Activated CD4-positive, alpha-beta T cell treated with anti-CD3 and anti-CD28 coated beads, Interleukin-2, amount 10 ng/mL, durations not matched to agents 24 days and 14 days (primary cell): ENCODE data around the gene SLC7A14. TPM values are rescaled to one million over a fixed set of nuclear protein-coding genes. Genes with fewer than 3 reads are reported as not detected.

Source experiments
- DNase-seq: peaks from one replicate; pipeline ENCODE4 v3.0.0; 2022
- H3K27ac Mint-ChIP-seq: one replicate; pipeline ENCODE4 v1.8.0; 2022; ENCODE audit warnings: mild to moderate bottlenecking, mixed read lengths
- H3K27me3 Mint-ChIP-seq: one replicate; pipeline ENCODE4 v1.8.0; 2022; ENCODE audit warnings: mixed read lengths
- H3K36me3 Mint-ChIP-seq: one replicate; pipeline ENCODE4 v1.8.0; 2022; ENCODE audit warnings: low read depth, mild to moderate bottlenecking, mixed read lengths
- H3K4me1 Mint-ChIP-seq: one replicate; pipeline ENCODE4 v1.8.0; 2021; ENCODE audit warnings: mixed read lengths
- H3K4me3 Mint-ChIP-seq: one replicate; pipeline ENCODE4 v1.8.0; 2022; ENCODE audit warnings: mild to moderate bottlenecking, moderate library complexity, mixed read lengths
- H3K9me3 Mint-ChIP-seq: one replicate; pipeline ENCODE4 v1.8.0; 2021; ENCODE audit warnings: mixed read lengths
- intact Hi-C: fragments of 100-400 bp; cut with micrococcal nuclease; formaldehyde crosslinking; loops from one replicate; pipeline ENCODE4 v1.15.1; 2023
- total RNA-seq: library from RNA; stranded (reverse); gene quantifications from 2 replicates; pipeline ENCODE4 v1.2.3, GENCODE V29; 2022

The SLC7A14 gene
- total RNA-seq, 1 donor from 2014 or later = not detected

DNA sequence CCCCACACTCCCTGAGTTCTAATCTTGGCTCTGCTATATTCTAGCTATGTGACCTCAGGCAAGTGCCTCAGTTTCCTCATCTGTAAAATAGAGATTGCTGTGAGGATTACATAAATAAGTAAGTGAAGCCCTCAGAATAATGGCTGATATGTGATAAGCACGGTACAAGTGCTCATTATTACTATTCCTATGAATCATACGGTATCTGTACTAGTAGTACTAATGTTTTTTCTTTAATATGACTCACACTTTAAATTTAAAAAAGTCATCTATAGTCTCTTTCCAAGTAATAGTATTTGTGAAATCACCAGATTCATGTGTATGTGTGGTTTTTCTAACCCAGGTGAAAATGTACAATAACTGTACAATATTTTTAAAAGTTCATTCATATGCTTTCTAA is 108.5 kb downstream of the SLC7A14 start:
- Mint-ChIP-seq H3K27me3 (peaks cover 11% of the 10 kb centered on the region), H3K4me1 (no peaks in the 10 kb centered on the region), H3K4me3 (no peak overlapping the region), H3K27ac (no peak overlapping the region), H3K9me3 (no peaks in the 10 kb centered on the region), H3K36me3 (no peaks in the 10 kb centered on the region)
- DNase-seq = no peak
- intact Hi-C loops = no loop called here

DNA sequence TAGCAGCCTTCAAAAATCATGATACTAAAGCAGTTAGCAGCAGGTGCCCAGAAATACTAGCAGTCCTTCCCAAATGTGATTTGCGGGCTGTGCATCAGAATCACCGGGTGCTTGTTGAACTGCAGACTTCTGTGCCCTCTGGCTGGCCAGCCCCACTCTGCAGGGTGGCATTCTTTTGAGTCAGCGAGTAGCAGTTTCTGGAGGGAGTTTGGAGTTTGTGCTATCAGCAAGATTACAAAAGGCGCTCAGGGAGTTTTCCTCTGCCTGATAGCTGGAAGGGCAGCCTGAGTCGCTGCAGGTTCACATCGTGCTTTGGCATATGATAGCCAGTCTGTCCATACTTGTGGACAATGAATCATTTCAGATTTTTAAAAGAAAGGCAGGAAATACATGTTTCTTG is 109.6 kb downstream of the SLC7A14 start:
- Mint-ChIP-seq H3K4me1 (no peaks in the 10 kb centered on the region), H3K4me3 (no peak overlapping the region), H3K27me3 (peaks cover 14% of the 10 kb centered on the region), H3K9me3 (no peaks in the 10 kb centered on the region), H3K36me3 (no peaks in the 10 kb centered on the region), H3K27ac (no peak overlapping the region)
- DNase-seq = no peak
- intact Hi-C loops = no loop called here

- H3K27me3 Mint-ChIP-seq = peaks cover 21% of the 10 kb centered on the region
- H3K4me3 Mint-ChIP-seq = no peak overlapping the region
- H3K36me3 Mint-ChIP-seq = no peaks in the 10 kb centered on the region
- peaks cover 3% of the 10 kb centered on the region for H3K4me1 Mint-ChIP-seq
- H3K27ac Mint-ChIP-seq = no peak overlapping the region
- DNase-seq = no peak
- H3K9me3 Mint-ChIP-seq = no peaks in the 10 kb centered on the region
- intact Hi-C loops = no loop called here
Observed at GRCh38 chr3:170475092-170475685, 110.7 kb downstream of the SLC7A14 start.

GRCh38 chr3:170473358-170473757 is 112.5 kb downstream of the SLC7A14 start:
- H3K27me3 Mint-ChIP-seq = peaks cover 21% of the 10 kb centered on the region
- no peak overlapping the region for H3K4me3 Mint-ChIP-seq
- no peak for DNase-seq
- no peaks in the 10 kb centered on the region for H3K9me3 Mint-ChIP-seq
- no peak overlapping the region for H3K27ac Mint-ChIP-seq
- peaks cover 3% of the 10 kb centered on the region for H3K4me1 Mint-ChIP-seq
- intact Hi-C loops = no loop called here
- H3K36me3 Mint-ChIP-seq = no peaks in the 10 kb centered on the region

- Mint-ChIP-seq H3K27me3 (peaks cover 24% of the 10 kb centered on the region), H3K4me1 (peaks cover 3% of the 10 kb centered on the region), H3K4me3 (no peak overlapping the region), H3K27ac (no peak overlapping the region), H3K36me3 (no peaks in the 10 kb centered on the region), H3K9me3 (no peaks in the 10 kb centered on the region)
- intact Hi-C loops = no loop called here
- DNase-seq = no peak
Observed at GRCh38 chr3:170471149-170471548, 114.7 kb downstream of the SLC7A14 start.

DNA sequence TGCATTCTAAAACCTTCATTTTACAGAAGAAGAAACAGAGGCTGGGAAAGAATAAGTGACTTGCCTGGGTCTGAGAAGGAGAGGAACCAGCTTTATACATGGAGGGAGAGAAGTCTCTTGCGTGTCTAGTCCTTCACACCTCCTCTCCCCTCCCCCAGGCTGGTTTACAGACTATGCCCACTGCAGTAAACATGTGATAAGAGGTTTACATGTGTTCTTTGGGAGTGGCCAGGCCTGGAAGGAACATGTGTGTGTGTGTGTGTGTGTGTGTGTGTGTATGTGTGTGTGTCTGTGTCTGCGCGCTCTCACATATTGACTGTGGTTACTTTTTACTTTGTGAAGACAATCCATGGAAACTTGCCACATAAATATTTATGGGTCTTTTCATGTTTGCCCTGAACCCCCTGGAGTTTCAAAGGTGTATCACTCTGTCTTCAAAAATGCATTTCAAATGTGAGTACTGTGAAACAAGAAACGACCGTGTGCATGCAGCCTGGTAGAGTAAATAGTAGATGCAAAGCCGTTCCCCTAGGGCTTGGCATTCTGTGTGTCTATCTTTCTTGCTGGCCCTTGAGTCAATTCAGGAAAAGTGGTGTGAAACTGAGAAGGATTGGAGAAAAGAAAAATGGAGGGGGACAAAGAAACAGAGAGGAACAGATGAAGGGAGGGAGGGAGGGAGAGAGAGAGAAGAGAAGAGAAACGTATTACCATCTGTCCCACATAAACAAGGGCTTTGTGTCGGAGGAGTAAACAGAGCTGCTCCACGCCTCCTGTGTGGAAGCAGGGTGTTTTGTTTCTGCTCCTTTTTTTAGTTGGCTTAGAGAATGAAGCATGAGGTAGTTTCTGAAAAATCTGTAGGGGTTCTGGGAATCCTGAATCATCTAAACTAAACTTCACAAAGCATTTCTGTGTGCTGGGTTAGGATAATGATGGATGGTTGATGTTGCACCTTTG is 115.5 kb downstream of the SLC7A14 start:
- Mint-ChIP-seq H3K9me3 (no peaks in the 10 kb centered on the region), H3K27me3 (peaks cover 24% of the 10 kb centered on the region), H3K36me3 (no peaks in the 10 kb centered on the region), H3K27ac (no peak overlapping the region), H3K4me3 (no peak overlapping the region), H3K4me1 (peaks cover 3% of the 10 kb centered on the region)
- no peak for DNase-seq
- intact Hi-C loops = no loop called here

DNA sequence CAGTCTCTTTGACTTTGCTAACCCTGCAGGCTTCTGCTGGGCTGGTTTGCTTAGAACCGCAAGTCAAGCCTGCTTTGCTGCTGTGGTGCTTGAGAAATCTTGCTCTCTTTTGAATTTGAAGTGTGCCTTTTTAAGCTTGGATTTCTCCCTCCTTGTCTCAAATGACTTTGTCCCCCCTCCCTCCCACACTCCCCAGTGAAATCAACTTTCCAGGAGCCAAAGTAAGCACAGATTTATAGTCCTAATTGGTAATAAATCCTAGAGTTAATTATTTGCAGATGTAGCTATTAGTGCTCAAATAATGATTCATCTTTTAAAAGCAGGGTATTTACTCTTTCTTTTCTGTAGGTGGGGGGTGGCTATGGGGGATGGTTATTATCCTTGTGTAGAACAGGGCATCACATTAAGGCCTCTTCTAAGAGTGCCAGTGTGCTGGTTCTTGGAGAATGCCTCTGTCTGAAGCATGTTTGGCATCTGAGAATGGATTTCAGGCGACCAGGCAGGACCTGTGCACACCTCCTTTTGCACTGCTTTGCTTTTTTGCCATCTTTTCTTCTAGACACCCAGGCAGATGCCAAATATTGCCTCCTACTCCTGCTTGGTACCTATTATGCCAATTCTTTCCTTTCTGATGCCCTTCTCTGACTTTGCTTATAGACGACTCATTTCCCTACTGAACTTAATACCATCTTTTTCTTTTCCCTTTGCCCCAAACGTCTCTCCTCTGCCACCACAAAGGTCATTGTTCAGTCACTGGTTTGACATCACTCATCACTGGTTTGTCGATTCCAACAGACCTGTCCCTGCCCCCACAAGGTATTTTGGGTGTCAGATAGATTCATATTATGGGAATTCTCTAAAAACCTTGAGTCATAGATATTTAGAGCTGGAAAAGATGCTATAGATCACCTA is 116.5 kb downstream of the SLC7A14 start:
- Mint-ChIP-seq H3K4me1 (peaks cover 3% of the 10 kb centered on the region), H3K9me3 (no peaks in the 10 kb centered on the region), H3K4me3 (no peak overlapping the region), H3K27ac (no peak overlapping the region), H3K27me3 (peaks cover 25% of the 10 kb centered on the region), H3K36me3 (no peaks in the 10 kb centered on the region)
- no peak for DNase-seq
- intact Hi-C loops = no loop called here

DNA sequence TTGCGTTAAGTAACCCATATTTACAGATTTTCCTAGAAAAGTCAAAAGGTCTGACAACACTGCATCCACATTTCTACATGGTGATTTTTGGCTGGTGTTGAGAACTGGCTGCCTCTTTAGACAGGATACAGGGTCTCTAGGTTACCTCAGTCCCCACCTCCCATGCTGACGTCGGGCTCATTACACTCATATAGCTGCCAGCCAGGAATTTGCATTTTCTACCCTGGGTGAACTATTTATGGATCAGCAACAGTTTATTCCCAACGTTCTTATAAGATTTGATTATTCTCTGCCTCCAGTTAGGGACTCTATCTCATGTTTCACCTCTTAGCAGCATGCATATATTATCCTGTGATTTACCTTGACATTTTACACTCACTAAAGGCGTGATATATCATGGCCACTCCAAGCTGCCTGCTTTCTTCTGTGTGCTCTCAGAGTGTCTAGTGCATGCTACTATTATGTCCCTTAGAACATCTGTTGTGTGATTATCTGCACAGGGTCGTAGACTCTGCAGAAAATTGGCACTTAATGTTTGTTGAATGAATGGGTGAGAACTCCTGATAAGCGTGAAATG is 118.2 kb downstream of the SLC7A14 start:
- intact Hi-C loops = no loop called here
- peaks cover 32% of the 10 kb centered on the region for H3K27me3 Mint-ChIP-seq
- DNase-seq = no peak
- H3K4me1 Mint-ChIP-seq = peaks cover 3% of the 10 kb centered on the region
- H3K36me3 Mint-ChIP-seq = no peaks in the 10 kb centered on the region
- no peaks in the 10 kb centered on the region for H3K9me3 Mint-ChIP-seq
- H3K4me3 Mint-ChIP-seq = no peak overlapping the region
- H3K27ac Mint-ChIP-seq = no peak overlapping the region

DNA sequence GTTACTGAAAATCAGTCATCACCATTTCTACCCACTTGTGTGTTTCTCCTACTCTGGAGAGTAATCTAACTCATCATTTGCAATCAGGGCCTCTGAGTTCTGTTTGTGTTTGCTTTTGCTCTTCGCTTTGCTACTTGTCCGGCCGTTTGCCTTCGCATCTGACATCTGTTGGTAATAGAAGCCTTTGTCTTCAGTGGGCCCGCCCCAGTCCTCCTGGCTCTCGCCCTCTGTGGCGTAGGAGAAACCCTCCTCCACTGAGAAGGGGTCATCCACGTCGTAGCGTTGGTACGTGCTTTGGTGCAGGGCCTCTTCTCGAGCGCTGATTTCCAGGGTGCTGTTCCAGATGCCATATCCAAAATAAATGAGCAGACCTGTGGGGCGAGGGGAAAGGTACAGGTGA is 118.9 kb downstream of the SLC7A14 start:
- Mint-ChIP-seq H3K36me3 (no peaks in the 10 kb centered on the region), H3K9me3 (no peaks in the 10 kb centered on the region), H3K4me1 (peaks cover 3% of the 10 kb centered on the region), H3K27me3 (peaks cover 34% of the 10 kb centered on the region), H3K27ac (no peak overlapping the region), H3K4me3 (no peak overlapping the region)
- DNase-seq = no peak
- intact Hi-C loops = no loop called here

DNA sequence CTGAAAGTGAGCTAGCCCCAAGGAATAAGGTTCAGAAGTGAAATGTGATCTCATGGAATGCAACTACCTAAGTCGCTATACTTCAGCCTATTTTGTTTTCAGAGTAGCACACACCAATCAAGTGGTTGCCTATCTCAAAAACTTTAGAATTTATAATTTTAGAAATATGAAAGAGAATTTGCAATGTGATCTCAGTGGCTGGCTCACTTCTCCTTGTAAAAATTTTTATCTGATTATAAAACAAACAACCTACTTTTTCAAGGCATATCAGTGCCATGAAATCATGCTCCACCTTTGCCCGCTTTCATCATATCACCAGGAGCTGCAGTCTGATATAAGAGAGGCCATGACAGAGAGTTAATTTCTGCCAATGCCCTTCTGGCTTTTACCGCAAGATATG is 119.9 kb downstream of the SLC7A14 start:
- Mint-ChIP-seq H3K4me1 (peaks cover 3% of the 10 kb centered on the region), H3K27me3 (peaks cover 30% of the 10 kb centered on the region), H3K36me3 (no peaks in the 10 kb centered on the region), H3K27ac (no peak overlapping the region), H3K4me3 (no peak overlapping the region), H3K9me3 (no peaks in the 10 kb centered on the region)
- DNase-seq = no peak
- intact Hi-C loops = no loop called here

DNA sequence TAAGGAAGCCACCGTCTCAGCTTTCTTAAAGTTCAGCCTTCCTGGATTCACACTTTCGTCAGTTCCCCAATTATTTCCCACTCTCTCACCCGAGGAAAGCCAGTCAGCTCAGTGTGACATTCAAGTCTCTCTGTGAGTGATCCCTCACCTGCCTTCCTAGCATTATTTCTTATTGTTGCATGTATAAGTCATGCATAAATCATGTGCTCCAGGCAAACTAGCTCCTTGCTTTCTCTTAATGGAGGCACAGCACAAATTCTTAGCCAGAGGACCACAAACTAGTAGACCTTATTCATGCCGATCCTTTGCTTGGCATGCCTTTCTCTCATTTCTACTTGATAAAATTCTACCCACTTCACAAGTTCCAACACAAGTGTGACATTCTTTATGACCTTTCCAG is 122.9 kb downstream of the SLC7A14 start:
- peaks cover 29% of the 10 kb centered on the region for H3K27me3 Mint-ChIP-seq
- no peak overlapping the region for H3K4me3 Mint-ChIP-seq
- no peaks in the 10 kb centered on the region for H3K9me3 Mint-ChIP-seq
- no peak overlapping the region for H3K27ac Mint-ChIP-seq
- no peaks in the 10 kb centered on the region for H3K36me3 Mint-ChIP-seq
- DNase-seq = no peak
- H3K4me1 Mint-ChIP-seq = no peaks in the 10 kb centered on the region
- intact Hi-C loops = no loop called here

GRCh38 chr3:170458285-170458684 is 127.6 kb downstream of the SLC7A14 start:
- intact Hi-C loops = no loop called here
- H3K4me1 Mint-ChIP-seq = no peaks in the 10 kb centered on the region
- no peak overlapping the region for H3K27ac Mint-ChIP-seq
- no peaks in the 10 kb centered on the region for H3K9me3 Mint-ChIP-seq
- H3K27me3 Mint-ChIP-seq = peaks cover 22% of the 10 kb centered on the region
- H3K36me3 Mint-ChIP-seq = no peaks in the 10 kb centered on the region
- no peak overlapping the region for H3K4me3 Mint-ChIP-seq
- no peak for DNase-seq

DNA sequence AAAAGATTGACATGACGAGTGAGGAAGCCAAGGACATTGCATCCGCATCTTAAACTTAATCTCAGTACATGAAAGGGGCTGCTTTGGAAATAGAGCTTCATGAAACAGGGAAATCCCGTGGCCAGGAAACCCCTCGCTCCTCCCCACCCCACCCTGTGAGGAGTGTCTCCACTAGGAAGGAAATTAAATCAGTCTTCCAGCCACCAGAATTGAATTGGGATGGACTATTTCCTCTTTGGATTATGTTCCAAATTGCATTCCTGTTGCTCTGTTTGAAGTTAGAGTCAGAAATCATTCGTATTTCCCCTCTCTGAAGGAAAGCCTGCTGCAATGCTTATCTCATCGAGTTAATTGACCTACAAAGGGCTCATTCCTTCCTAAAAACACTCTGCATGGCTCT is 131.4 kb downstream of the SLC7A14 start:
- H3K4me1 Mint-ChIP-seq = no peaks in the 10 kb centered on the region
- intact Hi-C loops = no loop called here
- DNase-seq = no peak
- H3K27me3 Mint-ChIP-seq = peaks cover 11% of the 10 kb centered on the region
- no peak overlapping the region for H3K27ac Mint-ChIP-seq
- H3K4me3 Mint-ChIP-seq = no peak overlapping the region
- H3K36me3 Mint-ChIP-seq = no peaks in the 10 kb centered on the region
- H3K9me3 Mint-ChIP-seq = no peaks in the 10 kb centered on the region
